ENCODE data around the gene MOK.

Gene MOK

DNA sequence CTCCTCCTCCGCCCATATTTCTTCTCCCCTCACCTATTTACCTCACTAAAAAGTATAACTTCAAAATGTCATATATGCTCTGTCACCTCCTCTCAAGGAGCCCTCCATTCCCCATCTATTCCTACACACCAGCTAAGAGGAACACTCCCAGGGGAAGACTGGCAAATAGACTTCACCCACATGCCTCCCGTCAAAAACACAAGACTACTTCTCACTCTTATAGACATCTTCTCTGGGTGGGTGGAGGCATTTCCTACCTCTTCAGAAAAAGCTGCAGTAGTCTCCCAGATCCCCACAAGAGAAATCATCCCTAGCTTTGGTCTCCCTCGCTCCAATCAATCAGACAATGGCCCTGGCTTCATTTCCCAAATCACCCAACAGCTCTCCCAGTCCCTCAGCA lies 66.2 kb downstream of the MOK start:
- TF ChIP-seq POLR2AphosphoS5 (IDR thresholded peaks at IDR 0.05; ENCODE audit: low read depth, low read length) (no peak), POLR2A (IDR thresholded peaks at IDR 0.05; ENCODE audit: low read depth, low read length) (no peak), SPI1 (IDR thresholded peaks at IDR 0.05; ENCODE audit: low read depth, low read length) (no peak), PAX5 (IDR thresholded peaks at IDR 0.05; ENCODE audit: insufficient read depth, low read length, severe bottlenecking) (no peak), TAF1 (IDR thresholded peaks at IDR 0.05; ENCODE audit: low read depth, low read length) (no peak), POU2F2 (IDR thresholded peaks at IDR 0.05; ENCODE audit: low read depth, low read length) (no peak)
- FAIRE-seq (no peak), DNase-seq (ENCODE audit: insufficient read length, low spot score) (no peak)

DNA sequence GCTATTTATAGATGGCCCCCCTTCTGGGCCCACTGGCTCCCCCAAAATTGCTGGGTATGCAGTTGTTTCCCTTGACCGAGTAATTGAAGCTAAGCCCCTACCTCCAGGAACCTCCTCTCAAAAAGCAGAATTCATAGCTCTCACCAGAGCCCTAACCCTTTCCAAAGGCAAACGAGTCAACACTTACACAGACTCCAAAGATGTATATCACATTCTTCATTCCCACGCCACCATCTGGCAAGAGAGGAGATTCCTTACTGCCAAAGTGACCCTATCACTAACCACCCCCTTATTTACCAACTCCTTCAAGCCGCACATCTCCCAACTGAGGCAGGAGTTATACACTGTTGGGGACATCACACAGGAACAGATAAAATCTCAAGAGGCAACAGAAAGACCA lies 66.8 kb downstream of the MOK start:
- FAIRE-seq (no peak), DNase-seq (ENCODE audit: insufficient read length, low spot score) (no peak)
- TF ChIP-seq PAX5 (IDR thresholded peaks at IDR 0.05; ENCODE audit: insufficient read depth, low read length, severe bottlenecking) = no peak
- TF ChIP-seq POLR2A (IDR thresholded peaks at IDR 0.05; ENCODE audit: low read depth, low read length) = no peak
- TF ChIP-seq POU2F2 (IDR thresholded peaks at IDR 0.05; ENCODE audit: low read depth, low read length) = no peak
- no peak for TF ChIP-seq TAF1 (IDR thresholded peaks at IDR 0.05; ENCODE audit: low read depth, low read length)
- TF ChIP-seq POLR2AphosphoS5 (IDR thresholded peaks at IDR 0.05; ENCODE audit: low read depth, low read length) = no peak
- no peak for TF ChIP-seq SPI1 (IDR thresholded peaks at IDR 0.05; ENCODE audit: low read depth, low read length)

DNA sequence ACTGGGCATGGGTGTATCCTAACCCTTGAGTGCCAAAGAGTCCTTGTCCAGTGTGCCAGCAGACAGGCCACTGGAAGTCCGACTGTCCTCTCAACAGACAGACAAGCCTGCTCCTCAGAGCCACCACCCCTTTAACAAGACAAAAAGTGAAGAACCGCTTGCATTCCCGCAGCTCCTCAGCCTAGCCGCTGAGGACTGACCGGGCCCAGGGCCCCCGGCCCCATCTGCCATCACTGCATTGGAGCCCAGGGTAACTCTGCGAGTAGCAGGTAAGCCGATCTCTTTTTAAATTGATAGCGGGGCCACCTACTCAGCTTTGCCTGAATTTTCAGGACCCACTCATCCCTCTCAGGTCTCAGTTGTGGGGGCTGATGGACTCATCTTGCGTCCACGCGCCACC lies 68.9 kb downstream of the MOK start:
- TF ChIP-seq TAF1 (IDR thresholded peaks at IDR 0.05; ENCODE audit: low read depth, low read length) (no peak), PAX5 (IDR thresholded peaks at IDR 0.05; ENCODE audit: insufficient read depth, low read length, severe bottlenecking) (no peak), POLR2A (IDR thresholded peaks at IDR 0.05; ENCODE audit: low read depth, low read length) (no peak), POU2F2 (IDR thresholded peaks at IDR 0.05; ENCODE audit: low read depth, low read length) (no peak), SPI1 (IDR thresholded peaks at IDR 0.05; ENCODE audit: low read depth, low read length) (no peak), POLR2AphosphoS5 (IDR thresholded peaks at IDR 0.05; ENCODE audit: low read depth, low read length) (no peak)
- DNase-seq (ENCODE audit: insufficient read length, low spot score) (no peak), FAIRE-seq (no peak)

DNA sequence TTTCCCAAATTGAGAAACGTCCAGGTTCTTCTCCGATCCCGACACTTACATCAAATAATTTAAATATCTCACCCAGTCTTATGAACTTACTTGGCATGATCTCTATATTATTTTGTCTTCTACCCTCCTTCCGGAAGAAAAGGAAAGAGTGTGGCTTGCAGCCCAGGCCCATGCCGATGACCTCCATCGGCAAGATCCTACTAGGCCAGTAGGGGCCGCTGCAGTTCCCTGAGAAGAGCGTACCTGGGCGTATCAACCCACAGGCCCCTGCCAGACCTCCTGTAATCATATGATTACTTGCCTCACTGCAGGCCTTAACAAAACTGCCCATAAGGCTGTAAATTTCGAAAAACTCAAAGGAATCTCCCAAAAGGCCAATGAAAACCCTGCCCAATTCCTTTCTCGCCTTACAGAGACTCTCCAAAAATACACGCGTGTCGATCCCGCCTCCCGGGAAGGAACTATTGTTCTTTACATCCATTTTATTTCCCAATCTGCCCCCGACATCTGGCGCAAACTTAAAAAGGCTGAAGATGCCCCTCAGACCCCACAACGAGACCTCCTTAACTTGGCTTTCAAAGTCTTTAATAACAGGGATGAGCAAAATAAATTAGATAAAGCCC lies 69.6 kb downstream of the MOK start:
- FAIRE-seq = peak; percentile 87
- DNase-seq (ENCODE audit: insufficient read length, low spot score) = peak; percentile 87

DNA sequence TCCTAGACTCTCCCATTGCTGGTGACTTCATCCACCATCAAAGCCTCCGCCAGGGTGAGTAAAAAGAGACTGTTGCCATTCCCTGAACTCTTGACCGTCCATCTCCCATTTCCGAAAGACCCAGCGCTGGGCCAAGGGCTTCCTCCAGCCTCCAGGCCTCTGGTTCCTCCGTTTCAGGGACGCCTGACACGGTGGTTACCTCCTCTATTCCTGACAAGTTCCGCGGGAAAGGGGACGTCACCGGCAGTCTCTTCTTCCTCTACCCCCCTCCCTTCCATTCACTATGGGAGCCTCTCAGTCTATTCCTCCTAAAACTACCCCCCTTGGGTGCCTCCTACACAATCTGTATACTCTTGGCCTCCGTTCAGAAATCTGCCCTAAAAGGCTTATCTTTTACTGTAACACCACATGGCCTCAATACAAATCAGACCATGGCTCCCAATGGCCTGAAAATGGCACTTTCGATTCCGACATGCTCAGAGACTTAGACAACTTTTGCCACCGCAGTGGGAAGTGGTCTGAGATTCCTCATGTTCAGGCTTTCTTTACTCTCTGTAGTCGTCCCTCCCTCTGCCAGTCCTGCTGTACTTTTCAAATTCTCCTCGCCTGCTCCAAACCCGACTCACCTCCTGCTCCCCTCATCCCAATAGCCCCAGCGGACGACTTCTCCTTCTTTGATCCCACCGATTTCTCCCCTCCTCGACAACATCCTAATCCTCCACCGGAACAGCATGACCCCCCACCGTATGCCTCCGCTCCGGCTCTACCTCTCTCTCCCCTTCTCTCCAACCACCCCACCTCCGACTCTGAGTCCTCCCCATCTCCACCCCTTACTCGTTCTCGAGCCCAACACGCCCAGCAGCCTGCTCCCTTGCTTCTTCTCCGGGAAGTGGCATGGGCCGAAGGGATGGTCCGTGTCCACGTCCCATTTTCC lies 70.4 kb downstream of the MOK start:
- no peak for TF ChIP-seq POU2F2 (IDR thresholded peaks at IDR 0.05; ENCODE audit: low read depth, low read length)
- no peak for TF ChIP-seq PAX5 (IDR thresholded peaks at IDR 0.05; ENCODE audit: insufficient read depth, low read length, severe bottlenecking)
- no peak for TF ChIP-seq POLR2AphosphoS5 (IDR thresholded peaks at IDR 0.05; ENCODE audit: low read depth, low read length)
- no peak for TF ChIP-seq POLR2A (IDR thresholded peaks at IDR 0.05; ENCODE audit: low read depth, low read length)
- TF ChIP-seq SPI1 (IDR thresholded peaks at IDR 0.05; ENCODE audit: low read depth, low read length) = no peak
- no peak for TF ChIP-seq TAF1 (IDR thresholded peaks at IDR 0.05; ENCODE audit: low read depth, low read length)
- FAIRE-seq = no peak

More for the DNA sequence above, 69.6 kb downstream of the MOK start:
- TF ChIP-seq SPI1 (IDR thresholded peaks at IDR 0.05; ENCODE audit: low read depth, low read length) (no peak), POU2F2 (IDR thresholded peaks at IDR 0.05; ENCODE audit: low read depth, low read length) (no peak), POLR2A (IDR thresholded peaks at IDR 0.05; ENCODE audit: low read depth, low read length) (no peak), PAX5 (IDR thresholded peaks at IDR 0.05; ENCODE audit: insufficient read depth, low read length, severe bottlenecking) (no peak), POLR2AphosphoS5 (IDR thresholded peaks at IDR 0.05; ENCODE audit: low read depth, low read length) (no peak), TAF1 (IDR thresholded peaks at IDR 0.05; ENCODE audit: low read depth, low read length) (no peak)

DNA sequence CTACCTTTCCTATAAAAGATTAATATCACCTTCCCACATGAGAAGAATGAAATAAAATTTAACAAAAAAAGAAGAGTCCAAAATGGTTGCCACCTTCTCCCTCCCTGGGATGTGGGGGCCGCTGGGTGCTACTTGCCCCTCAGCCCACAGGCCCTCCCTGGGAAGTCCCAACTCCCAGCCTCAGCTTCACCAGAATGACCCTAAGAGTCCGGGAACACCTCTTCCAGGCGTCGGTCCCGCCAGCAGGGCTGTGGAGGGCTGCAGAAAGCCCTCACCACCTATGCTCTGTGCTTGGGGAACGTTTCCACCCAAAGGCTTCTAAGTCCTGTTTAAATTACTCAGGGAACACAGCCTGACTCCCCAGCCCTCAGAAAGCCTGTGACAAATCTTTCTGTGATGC lies 71.9 kb downstream of the MOK start:
- TF ChIP-seq POLR2AphosphoS5 (IDR thresholded peaks at IDR 0.05; ENCODE audit: low read depth, low read length) (no peak), PAX5 (IDR thresholded peaks at IDR 0.05; ENCODE audit: insufficient read depth, low read length, severe bottlenecking) (no peak), POLR2A (IDR thresholded peaks at IDR 0.05; ENCODE audit: low read depth, low read length) (no peak), POU2F2 (IDR thresholded peaks at IDR 0.05; ENCODE audit: low read depth, low read length) (no peak), TAF1 (IDR thresholded peaks at IDR 0.05; ENCODE audit: low read depth, low read length) (no peak), SPI1 (IDR thresholded peaks at IDR 0.05; ENCODE audit: low read depth, low read length) (no peak)
- DNase-seq (ENCODE audit: insufficient read length, low spot score) (no peak), FAIRE-seq (no peak)

More for the DNA sequence above, 70.4 kb downstream of the MOK start:
- no peak for DNase-seq (ENCODE audit: insufficient read length, low spot score)

DNA sequence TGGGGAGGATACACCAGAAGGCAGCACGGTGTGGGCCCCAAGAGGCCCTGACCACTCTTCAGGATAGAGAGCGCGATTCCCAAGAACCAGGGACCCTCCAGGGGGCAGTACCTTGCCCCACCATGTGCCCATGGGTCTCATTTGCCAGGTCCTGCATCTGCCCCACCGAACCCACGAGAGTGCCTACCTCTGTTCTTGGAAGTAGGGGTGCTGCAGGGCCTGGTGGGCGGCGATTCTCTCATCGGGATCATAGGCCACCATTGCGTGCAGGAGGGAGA lies 72.7 kb downstream of the MOK start:
- no peak for FAIRE-seq
- no peak for DNase-seq (ENCODE audit: insufficient read length, low spot score)
- TF ChIP-seq POLR2A (IDR thresholded peaks at IDR 0.05; ENCODE audit: low read depth, low read length) = no peak
- TF ChIP-seq PAX5 (IDR thresholded peaks at IDR 0.05; ENCODE audit: insufficient read depth, low read length, severe bottlenecking) = no peak
- TF ChIP-seq POLR2AphosphoS5 (IDR thresholded peaks at IDR 0.05; ENCODE audit: low read depth, low read length) = no peak
- no peak for TF ChIP-seq TAF1 (IDR thresholded peaks at IDR 0.05; ENCODE audit: low read depth, low read length)
- no peak for TF ChIP-seq SPI1 (IDR thresholded peaks at IDR 0.05; ENCODE audit: low read depth, low read length)
- no peak for TF ChIP-seq POU2F2 (IDR thresholded peaks at IDR 0.05; ENCODE audit: low read depth, low read length)

DNA sequence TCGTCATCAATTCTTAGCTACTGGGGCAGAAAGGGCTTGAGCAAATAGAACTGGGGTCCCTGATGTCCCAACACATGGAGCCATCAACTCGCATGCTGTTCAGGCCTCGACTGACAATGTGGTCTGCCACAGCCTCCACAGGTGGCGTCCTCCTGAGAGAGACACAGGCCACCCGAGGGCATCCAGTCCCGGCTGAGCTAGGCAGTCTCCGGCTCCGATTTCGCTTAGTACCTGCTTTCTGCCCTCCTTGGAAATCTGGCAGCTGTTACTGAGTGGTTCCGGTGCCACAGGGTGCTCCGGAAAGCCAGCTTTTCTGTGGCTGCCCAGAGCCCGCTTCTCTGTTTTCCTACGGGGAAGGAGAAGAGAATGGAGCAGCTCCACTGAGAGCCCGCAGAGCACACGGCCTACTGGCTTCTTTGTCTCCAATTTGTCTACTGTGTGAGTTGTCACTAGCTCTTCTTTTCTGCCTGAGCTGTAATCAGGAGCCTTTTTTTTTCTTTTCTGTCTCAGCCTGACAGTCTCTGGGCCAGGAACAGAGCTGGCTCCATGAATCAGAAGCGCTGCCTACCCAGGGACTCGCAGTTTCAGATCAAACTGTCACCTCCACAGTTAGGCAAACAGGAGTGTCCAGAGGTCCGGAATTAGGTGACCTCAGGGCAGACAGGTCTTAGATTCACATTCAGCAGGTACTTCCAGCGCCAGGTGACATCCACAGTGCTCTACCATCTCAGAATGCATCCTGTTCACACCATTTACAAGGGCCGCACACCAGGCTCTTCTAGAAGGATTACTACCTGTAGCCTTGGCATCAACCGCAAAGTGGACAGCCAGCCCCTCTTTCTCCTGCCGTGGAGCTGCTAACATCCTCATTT lies 73.3 kb downstream of the MOK start:
- TF ChIP-seq TAF1 (IDR thresholded peaks at IDR 0.05; ENCODE audit: low read depth, low read length) (no peak), SPI1 (IDR thresholded peaks at IDR 0.05; ENCODE audit: low read depth, low read length) (no peak), PAX5 (IDR thresholded peaks at IDR 0.05; ENCODE audit: insufficient read depth, low read length, severe bottlenecking) (no peak), POU2F2 (IDR thresholded peaks at IDR 0.05; ENCODE audit: low read depth, low read length) (no peak), POLR2A (IDR thresholded peaks at IDR 0.05; ENCODE audit: low read depth, low read length) (no peak), POLR2AphosphoS5 (IDR thresholded peaks at IDR 0.05; ENCODE audit: low read depth, low read length) (no peak)
- FAIRE-seq (no peak), DNase-seq (ENCODE audit: insufficient read length, low spot score) (no peak)

Measured in GM12891 (cell line).